Lower lobe of right lung (tissue), 2 donors: ENCODE results near the gene SLC36A1. TPM values are rescaled to one million over a fixed set of nuclear protein-coding genes. Genes with fewer than 3 reads are reported as not detected.
"Not testable (repeated sequence)": the region's sequence is repeated elsewhere in the genome, so short reads cannot be mapped to it uniquely, and the experiment has no call there.

Experiments used
- ATAC-seq, 2 donors: fragments of 200-7000 bp; cut with Tn5 transposase; one replicate each; pipeline ENCODE4 v1.9.1; 2020 to 2022; ENCODE audit warnings: mild to moderate bottlenecking in 2 of 2, moderate library complexity in 2 of 2
- DNase-seq: peaks from one replicate; pipeline ENCODE4 v3.0.0-alpha.2; 2020
- H3K27ac ChIP-seq: fragments of 200-600 bp; one replicate; pipeline ENCODE4 v1.8.0; 2022
- H3K27me3 ChIP-seq: fragments of 200-600 bp; one replicate; pipeline ENCODE4 v1.8.0; 2022; ENCODE audit warnings: low read depth
- H3K36me3 ChIP-seq: fragments of 200-600 bp; one replicate; pipeline ENCODE4 v1.8.0; 2022; ENCODE audit warnings: mild to moderate bottlenecking
- H3K4me1 ChIP-seq: fragments of 200-600 bp; one replicate; pipeline ENCODE4 v1.8.0; 2022
- H3K4me3 ChIP-seq: fragments of 200-600 bp; one replicate; pipeline ENCODE4 v1.8.0; 2022; ENCODE audit warnings: mild to moderate bottlenecking
- H3K9me3 ChIP-seq: fragments of 200-600 bp; one replicate; pipeline ENCODE4 v1.8.0; 2022
- CTCF ChIP-seq: fragments of 200-600 bp; IDR thresholded peaks from one replicate; pipeline ENCODE4 v1.8.0; 2022; ENCODE audit warnings: antibody characterized with exemption, mild to moderate bottlenecking
- intact Hi-C: fragments of 100-400 bp; cut with DNase I; formaldehyde crosslinking; loops from one replicate; pipeline ENCODE4 v1.11.0; 2022
- total RNA-seq: library from RNA; stranded (reverse); fragmentation: NEBNext Ultra II Directional; extraction: Animal tissue kit (Norgen Biotek cat#: 25700); gene quantifications from one replicate; pipeline ENCODE4 v1.2.1, GENCODE V29; 2021
- donor health status: DM: no; HTN: yes; CAD: no; lungs with severe emphysema.

SLC36A1 gene
- total RNA-seq, 1 donor from 2014 or later: 11.5 TPM

GRCh38 chr5:151497391-151498002 lies 50.1 kb downstream of the SLC36A1 start:
- no peak overlapping the region for H3K27ac ChIP-seq
- no peak for ATAC-seq
- intact Hi-C loops: no loop called here
- no peak for TF ChIP-seq CTCF
- no peak overlapping the region for H3K4me3 ChIP-seq
- no peaks in the 10 kb centered on the region for H3K9me3 ChIP-seq
- peaks cover 5% of the 10 kb centered on the region for H3K4me1 ChIP-seq
- no peaks in the 10 kb centered on the region for H3K27me3 ChIP-seq
- no peaks in the 10 kb centered on the region for H3K36me3 ChIP-seq
- DNase-seq: no peak

- Histone ChIP-seq H3K27me3 (no peaks in the 10 kb centered on the region), H3K4me3 (no peak overlapping the region), H3K9me3 (no peaks in the 10 kb centered on the region), H3K27ac (no peak overlapping the region), H3K36me3 (no peaks in the 10 kb centered on the region), H3K4me1 (peaks cover 5% of the 10 kb centered on the region)
- no peak for TF ChIP-seq CTCF
- no peak for ATAC-seq
- DNase-seq: no peak
- intact Hi-C loops: no loop called here
These were observed 51.2 kb downstream of the SLC36A1 start for GRCh38 chr5:151498395-151499155.

GRCh38 chr5:151499501-151500035 lies 52.2 kb downstream of the SLC36A1 start:
- H3K4me1 ChIP-seq: peaks cover 5% of the 10 kb centered on the region
- DNase-seq (no peak), ATAC-seq (no peak)
- H3K27me3 ChIP-seq: no peaks in the 10 kb centered on the region
- no peak for TF ChIP-seq CTCF
- intact Hi-C loops: no loop called here
- H3K4me3 ChIP-seq: no peak overlapping the region
- H3K9me3 ChIP-seq: no peaks in the 10 kb centered on the region
- no peaks in the 10 kb centered on the region for H3K36me3 ChIP-seq
- H3K27ac ChIP-seq: no peak overlapping the region

- peaks cover 5% of the 10 kb centered on the region for H3K4me1 ChIP-seq
- no peaks in the 10 kb centered on the region for H3K27me3 ChIP-seq
- no peak overlapping the region for H3K27ac ChIP-seq
- TF ChIP-seq CTCF: no peak
- no peaks in the 10 kb centered on the region for H3K36me3 ChIP-seq
- no peaks in the 10 kb centered on the region for H3K9me3 ChIP-seq
- intact Hi-C loops: no loop called here
- no peak for DNase-seq
- ATAC-seq: no peak
- H3K4me3 ChIP-seq: no peak overlapping the region
These were observed 56.6 kb downstream of the SLC36A1 start for GRCh38 chr5:151504006-151504405.

- H3K36me3 ChIP-seq, H3K27ac ChIP-seq, DNase-seq, H3K9me3 ChIP-seq, intact Hi-C loops, H3K4me1 ChIP-seq, H3K27me3 ChIP-seq, H3K4me3 ChIP-seq, ATAC-seq: not testable (repeated sequence)
These were observed 60.9 kb downstream of the SLC36A1 start for GRCh38 chr5:151508308-151508707.

GRCh38 chr5:151509231-151509630 lies 61.8 kb downstream of the SLC36A1 start:
- H3K9me3 ChIP-seq: no peaks in the 10 kb centered on the region
- ATAC-seq (no peak), DNase-seq (no peak)
- H3K4me1 ChIP-seq: no peaks in the 10 kb centered on the region
- H3K4me3 ChIP-seq: no peak overlapping the region
- TF ChIP-seq CTCF: no peak
- H3K27me3 ChIP-seq: no peaks in the 10 kb centered on the region
- intact Hi-C loops: no loop called here
- H3K36me3 ChIP-seq: no peaks in the 10 kb centered on the region
- H3K27ac ChIP-seq: no peak overlapping the region
